Colon (tissue), 2 donors: ENCODE results near the gene TMEM170B.

ENCODE experiments used
- FAIRE-seq: peaks from 2 replicates; lab custom pipeline; 2012; peaks lifted over from hg19 to GRCh38; lab: Jason Lieb, UNC
- donor health status: control.
- donor health status: control.

Gene TMEM170B

DNA sequence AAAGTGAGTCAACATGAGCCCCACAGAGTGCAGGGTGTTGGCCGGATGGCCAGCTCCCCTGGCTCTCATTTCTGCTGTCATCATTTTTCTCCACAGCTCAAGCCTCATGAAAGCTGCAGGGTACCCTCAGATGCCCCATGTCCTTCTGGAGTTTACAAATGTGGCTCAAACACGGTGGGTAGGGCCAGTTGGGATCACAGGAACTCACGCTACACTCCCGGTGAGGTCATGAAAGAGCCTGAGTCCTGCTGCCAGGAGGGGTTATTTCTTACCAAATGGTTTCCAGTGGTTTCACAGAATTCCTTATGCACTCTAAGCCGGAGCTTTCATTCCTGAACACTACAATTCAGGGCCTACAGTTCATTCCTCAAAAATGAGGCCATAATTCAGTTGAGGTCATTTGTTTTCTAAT, 78.7 kb downstream of the TMEM170B start:
- no peak for FAIRE-seq

DNA sequence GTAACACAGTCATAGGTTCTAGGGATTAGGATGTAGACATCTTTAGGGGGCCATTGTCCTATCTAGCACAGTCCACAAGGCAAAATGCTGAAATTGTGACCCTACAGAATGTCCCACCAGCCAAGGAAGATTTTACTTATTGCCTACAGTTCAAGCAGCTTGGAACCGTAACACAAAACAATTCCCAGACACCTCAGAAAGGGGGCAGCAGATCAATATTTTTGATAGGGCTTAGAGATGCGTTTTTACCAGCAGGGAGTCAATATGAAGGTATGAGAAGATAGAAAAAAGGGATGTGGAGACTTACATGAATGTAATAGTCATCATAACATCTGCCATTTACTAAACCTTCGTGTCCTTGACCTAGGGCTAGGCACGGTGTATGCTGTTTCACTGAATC, 81.0 kb downstream of the TMEM170B start:
- FAIRE-seq: no peak

DNA sequence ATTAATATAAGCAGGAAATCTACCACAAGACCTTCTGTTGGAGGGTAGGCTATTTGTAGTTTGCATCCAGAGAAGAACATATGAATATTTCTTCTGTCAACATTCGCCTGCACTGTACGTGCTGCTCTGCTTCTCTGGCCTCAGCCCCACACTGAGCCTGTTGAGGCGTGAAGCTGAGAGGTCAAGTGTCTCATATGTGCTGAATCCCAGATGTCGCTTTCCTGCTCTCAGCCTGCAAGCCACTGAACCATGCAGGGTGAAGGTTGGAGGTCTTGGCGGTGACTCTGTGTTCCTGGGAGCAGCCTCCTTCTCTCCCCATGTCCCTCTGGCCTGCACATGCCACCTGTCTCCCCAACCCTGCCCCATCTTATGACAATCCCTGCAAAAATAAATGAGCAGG, 83.6 kb downstream of the TMEM170B start:
- no peak for FAIRE-seq

DNA sequence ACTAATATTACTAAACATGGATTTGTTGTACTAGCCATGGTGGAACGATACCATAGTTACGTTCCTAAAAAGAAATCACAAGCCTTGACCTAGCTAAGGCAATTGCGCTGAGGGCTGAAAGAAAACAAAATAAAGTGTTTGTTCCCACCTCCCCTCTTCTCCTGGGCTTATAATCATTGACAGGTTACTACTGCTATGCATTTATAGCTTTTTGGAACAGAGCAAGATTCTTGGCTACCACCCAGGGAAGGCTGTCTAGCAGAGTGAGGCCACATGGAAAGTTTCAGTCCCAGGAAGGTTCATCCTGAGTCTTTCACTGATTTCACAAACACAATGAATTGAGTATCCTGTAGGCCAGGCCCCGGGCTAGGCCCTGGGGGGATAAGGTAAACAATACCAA, 84.6 kb downstream of the TMEM170B start:
- FAIRE-seq: no peak

DNA sequence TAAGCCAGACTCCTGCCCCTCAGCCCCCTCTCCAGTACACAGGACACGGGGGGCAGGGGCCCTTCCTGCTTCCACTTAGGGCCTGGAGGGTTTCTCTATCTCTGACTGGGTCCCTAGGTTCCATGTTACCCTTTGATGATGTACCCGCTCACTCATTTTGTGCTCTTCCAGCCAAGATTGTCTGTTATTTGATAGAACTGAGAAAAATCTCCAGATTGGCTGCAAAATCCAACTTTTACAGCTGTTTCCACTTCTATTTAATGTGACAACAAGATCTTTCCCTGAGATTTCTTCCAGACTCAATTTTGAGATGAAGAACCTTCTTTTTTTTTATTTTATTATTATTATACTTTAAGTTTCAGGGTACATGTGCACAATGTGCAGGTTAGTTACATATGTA, 85.7 kb downstream of the TMEM170B start:
- no peak for FAIRE-seq

DNA sequence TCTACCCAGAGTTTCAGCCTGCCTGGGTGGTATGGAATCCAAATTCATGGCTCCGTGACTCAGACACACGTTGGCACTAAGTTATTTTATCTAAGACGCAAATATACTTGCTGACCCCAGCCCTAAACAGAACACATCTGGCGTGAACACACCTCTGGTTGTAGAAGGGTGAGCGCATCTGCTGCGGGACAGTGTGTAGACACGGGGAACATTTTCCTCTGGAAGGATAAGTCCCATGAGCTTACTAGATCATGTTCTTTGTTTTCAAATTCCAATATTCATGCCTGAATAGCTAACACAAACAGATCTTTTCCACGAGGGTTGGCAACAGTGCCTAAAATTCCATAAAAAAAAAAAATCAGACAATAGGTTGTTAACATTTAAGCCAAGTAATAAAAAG, 87.8 kb downstream of the TMEM170B start:
- FAIRE-seq: no peak

DNA sequence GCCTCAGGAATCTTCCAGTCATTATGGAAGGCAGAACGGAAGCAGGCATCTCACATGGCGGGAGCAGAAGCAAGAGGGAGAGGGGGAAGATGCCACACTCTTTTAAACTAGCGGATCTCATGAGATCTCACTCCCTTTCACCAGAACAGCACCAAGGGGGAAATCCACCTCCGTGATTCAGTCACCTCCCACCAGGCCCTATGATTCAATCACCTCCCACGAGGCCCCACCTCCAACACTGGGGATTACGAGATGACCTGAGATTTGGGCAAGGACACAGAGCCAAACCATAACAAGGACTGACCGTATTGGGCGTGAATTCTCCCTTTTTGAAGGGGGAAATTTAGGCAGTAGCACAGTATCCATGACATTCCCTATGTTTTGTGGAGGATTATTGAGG, 88.8 kb downstream of the TMEM170B start:
- FAIRE-seq: no peak

GRCh38 chr6:11628562-11628961, 91.0 kb downstream of the TMEM170B start:
- no peak for FAIRE-seq

DNA sequence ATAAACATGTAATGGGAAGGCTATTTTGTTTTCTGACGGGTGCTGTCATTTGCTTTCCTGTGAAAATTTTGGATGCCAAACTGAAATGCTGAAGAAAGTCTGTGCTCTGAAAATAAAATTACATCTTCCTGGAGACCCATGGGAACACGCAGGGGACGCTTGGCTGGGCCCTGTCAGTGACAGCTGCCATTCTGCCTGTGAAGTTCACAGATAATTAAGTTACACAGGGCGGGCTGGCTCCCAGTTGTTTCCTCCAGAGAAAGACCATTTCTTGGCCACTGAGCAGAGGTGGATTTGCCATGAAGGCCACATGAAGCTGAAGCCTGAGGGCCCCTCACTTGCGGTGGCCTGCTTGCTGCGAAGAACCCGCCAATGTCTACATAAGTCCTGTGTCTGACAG, 93.5 kb downstream of the TMEM170B start:
- no peak for FAIRE-seq

DNA sequence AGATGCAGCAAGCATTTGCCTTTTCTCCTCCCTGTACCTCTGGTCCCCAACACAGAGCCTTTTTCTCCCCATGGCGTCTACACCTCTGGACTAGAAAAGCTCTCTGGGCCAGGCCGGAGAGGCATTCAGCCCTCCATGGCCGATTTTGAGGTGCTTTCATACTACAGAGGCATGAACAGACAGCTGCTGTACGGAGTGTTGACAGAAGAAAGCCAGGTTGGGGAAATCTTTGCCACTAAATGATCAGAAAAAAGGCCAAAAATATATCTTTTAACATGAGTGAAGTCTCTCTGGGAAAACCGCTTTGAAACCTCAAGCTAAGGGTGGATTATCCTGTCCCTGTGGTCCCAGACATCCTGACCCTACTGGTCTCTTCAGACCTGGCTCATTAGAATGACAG, 94.0 kb downstream of the TMEM170B start:
- no peak for FAIRE-seq

DNA sequence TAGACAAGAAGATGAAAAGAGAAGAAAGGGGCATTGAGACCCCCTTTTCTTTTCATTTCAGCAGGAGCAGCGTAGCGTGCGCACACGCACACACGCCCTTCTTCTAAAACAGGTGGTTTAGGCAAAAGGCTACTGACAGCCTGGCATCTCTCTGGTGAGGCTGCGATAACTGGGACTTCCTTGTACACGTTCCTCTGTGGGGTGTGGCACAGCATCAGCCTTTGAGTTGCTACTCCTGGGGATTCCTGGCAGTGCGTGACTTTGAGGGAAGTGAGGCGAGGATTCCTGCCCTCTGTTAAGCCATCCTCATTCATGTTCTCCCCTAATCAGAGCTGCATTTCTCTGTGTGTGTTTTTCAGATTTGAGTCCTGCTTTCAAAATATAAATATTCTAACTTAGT, 94.7 kb downstream of the TMEM170B start:
- FAIRE-seq: no peak

DNA sequence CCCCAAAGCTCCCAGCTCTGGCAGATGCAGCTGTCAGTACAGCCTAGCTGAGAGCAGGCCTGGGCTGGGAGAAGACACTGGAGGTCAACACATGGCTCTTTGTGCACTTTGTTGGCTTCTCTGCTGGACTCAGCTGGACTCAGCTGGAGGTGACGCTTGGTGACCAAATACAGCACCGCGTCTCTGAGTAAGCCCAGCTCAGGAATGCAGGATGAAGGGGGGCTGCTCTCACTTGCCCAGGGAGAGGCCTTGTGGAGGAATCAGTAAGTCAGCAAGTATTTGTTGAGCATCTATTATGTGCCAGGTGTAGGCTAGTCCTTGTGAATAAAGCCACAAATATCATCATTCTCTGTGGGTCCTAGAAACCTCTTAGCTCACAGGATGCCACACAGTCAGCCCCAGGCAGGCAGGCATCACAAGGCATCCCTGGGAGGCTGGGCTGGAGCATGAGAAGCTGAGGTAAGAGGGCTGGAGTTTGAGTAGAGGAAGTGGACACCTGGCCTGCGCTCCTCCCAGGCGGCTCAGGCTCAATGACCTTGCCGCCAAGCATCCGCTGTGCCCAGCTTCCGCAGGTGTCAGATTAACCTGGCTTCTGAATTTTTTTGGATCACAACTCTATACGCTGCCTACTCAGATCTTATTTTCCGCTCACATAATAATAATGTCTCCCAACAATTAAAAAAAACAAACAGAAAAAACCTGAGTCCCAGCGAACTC, 95.4 kb downstream of the TMEM170B start:
- FAIRE-seq: no peak
